ENCODE measurements around the gene ANO1.

The ANO1 gene

DNA sequence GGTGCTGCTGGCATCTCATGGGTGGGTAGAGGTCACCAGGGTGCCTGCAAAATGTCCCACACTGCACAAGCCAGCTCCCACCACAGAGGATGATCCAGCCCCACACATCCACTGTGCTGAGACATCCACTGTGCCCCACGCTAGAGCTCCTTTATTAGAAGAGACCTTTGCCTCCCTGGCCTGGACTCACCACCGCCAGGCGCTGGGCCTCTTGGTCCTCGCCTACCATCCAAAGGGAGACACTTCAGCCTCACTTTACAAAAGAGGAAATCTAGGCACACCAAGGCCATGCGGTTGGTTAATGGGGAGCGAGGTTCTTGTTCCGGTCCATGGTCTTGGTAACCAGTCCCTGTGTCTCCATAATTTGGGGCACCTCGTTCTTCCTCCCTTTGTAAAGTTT is 3.4 kb upstream of the ANO1 start:
- H3K79me2 ChIP-seq (ENCODE audit: insufficient read depth, low read length), result no peaks in the 10 kb centered on the region
- no peaks in the 10 kb centered on the region for H3K9me3 ChIP-seq (ENCODE audit: low read length)
- TF ChIP-seq, protein P1, sequence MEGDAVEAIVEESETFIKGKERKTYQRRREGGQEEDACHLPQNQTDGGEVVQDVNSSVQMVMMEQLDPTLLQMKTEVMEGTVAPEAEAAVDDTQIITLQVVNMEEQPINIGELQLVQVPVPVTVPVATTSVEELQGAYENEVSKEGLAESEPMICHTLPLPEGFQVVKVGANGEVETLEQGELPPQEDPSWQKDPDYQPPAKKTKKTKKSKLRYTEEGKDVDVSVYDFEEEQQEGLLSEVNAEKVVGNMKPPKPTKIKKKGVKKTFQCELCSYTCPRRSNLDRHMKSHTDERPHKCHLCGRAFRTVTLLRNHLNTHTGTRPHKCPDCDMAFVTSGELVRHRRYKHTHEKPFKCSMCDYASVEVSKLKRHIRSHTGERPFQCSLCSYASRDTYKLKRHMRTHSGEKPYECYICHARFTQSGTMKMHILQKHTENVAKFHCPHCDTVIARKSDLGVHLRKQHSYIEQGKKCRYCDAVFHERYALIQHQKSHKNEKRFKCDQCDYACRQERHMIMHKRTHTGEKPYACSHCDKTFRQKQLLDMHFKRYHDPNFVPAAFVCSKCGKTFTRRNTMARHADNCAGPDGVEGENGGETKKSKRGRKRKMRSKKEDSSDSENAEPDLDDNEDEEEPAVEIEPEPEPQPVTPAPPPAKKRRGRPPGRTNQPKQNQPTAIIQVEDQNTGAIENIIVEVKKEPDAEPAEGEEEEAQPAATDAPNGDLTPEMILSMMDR (IDR thresholded peaks at IDR 0.05; ENCODE audit: low read length), result no peak
- TF ChIP-seq EZH2 (IDR thresholded peaks at IDR 0.05; ENCODE audit: borderline replicate concordance, low read length), result no peak
- H3K9ac ChIP-seq (ENCODE audit: low read length), result no peak overlapping the region
- H2AFZ ChIP-seq (ENCODE audit: low read length), result no peak overlapping the region
- H4K20me1 ChIP-seq (ENCODE audit: insufficient read depth, low read length), result no peaks in the 10 kb centered on the region
- H3K4me1 ChIP-seq (ENCODE audit: insufficient read depth, low read length, severe bottlenecking), result no peaks in the 10 kb centered on the region
- H3K4me2 ChIP-seq (ENCODE audit: low read length), result no peak overlapping the region
- no peaks in the 10 kb centered on the region for H3K36me3 ChIP-seq (ENCODE audit: insufficient read depth, low read length)
- no peaks in the 10 kb centered on the region for H3F3A ChIP-seq (ENCODE audit: insufficient read depth, low read length)
- no peaks in the 10 kb centered on the region for H3K27me3 ChIP-seq (ENCODE audit: insufficient read depth, low read length)
- H3K27ac ChIP-seq (ENCODE audit: low read depth, low read length, poor library complexity, severe bottlenecking), result no peak overlapping the region
- H3K4me3 ChIP-seq (ENCODE audit: low read depth, low read length, poor library complexity, severe bottlenecking), result no peak overlapping the region
- H3K9me2 ChIP-seq (ENCODE audit: low read depth, low read length), result no peaks in the 10 kb centered on the region

DNA sequence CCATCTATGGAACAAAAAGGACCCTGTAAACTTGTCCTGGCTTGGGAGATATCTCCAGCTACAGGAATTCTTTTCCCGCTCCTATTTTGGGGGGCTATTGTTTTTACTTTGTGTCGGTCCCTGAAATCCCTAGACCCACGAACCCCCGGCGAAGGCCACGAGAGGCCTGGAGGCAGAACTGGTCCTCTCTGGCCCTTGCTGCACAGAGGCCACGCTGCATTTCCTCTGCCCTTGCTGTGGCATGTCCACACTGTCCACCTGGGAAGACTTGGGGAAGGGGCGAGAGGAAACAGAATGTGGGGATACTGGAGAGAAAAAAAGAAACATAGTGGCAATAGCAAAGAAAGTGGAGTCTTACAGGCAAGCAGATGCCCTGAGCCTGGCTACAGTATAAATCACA is 2.3 kb upstream of the ANO1 start:
- no peaks in the 10 kb centered on the region for H3K36me3 ChIP-seq (ENCODE audit: insufficient read depth, low read length)
- H2AFZ ChIP-seq (ENCODE audit: low read length), result no peak overlapping the region
- no peaks in the 10 kb centered on the region for H3K4me1 ChIP-seq (ENCODE audit: insufficient read depth, low read length, severe bottlenecking)
- no peak overlapping the region for H3K4me3 ChIP-seq (ENCODE audit: low read depth, low read length, poor library complexity, severe bottlenecking)
- H3K4me2 ChIP-seq (ENCODE audit: low read length), result no peak overlapping the region
- H3K27me3 ChIP-seq (ENCODE audit: insufficient read depth, low read length), result no peaks in the 10 kb centered on the region
- H3F3A ChIP-seq (ENCODE audit: insufficient read depth, low read length), result no peaks in the 10 kb centered on the region
- TF ChIP-seq, protein P1 (IDR thresholded peaks at IDR 0.05; ENCODE audit: low read length), result no peak
- no peak for TF ChIP-seq EZH2 (IDR thresholded peaks at IDR 0.05; ENCODE audit: borderline replicate concordance, low read length)
- no peaks in the 10 kb centered on the region for H3K9me2 ChIP-seq (ENCODE audit: low read depth, low read length)
- H3K27ac ChIP-seq (ENCODE audit: low read depth, low read length, poor library complexity, severe bottlenecking), result no peak overlapping the region
- no peaks in the 10 kb centered on the region for H3K9me3 ChIP-seq (ENCODE audit: low read length)
- H3K79me2 ChIP-seq (ENCODE audit: insufficient read depth, low read length), result no peaks in the 10 kb centered on the region
- no peak overlapping the region for H3K9ac ChIP-seq (ENCODE audit: low read length)
- H4K20me1 ChIP-seq (ENCODE audit: insufficient read depth, low read length), result no peaks in the 10 kb centered on the region

DNA sequence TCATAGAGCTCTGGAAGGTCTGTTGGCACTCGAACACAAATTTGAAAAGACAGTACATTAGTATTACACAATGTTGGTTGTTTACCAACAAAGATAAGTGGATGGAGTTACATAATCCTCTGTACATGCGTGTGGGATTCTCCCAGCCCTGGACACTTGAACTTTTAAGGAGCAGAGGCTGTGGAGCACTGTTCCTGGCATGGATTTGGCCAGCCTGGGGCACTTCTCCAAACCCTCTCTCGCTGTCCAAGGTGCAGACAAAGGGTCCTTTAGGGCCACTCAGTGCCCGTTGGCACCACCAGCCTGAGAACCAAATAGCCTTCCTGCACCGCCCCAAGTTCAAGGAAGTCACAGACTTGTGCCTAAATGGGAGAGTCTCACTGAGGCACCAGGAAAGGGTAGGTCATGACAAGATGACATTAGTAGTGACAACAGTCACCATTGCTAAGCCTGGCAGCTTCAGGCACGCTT is 1.6 kb upstream of the ANO1 start:
- Histone ChIP-seq H3K4me2 (ENCODE audit: low read length) (no peak overlapping the region), H3K9ac (ENCODE audit: low read length) (no peak overlapping the region), H3K36me3 (ENCODE audit: insufficient read depth, low read length) (no peaks in the 10 kb centered on the region), H3K27me3 (ENCODE audit: insufficient read depth, low read length) (no peaks in the 10 kb centered on the region), H3F3A (ENCODE audit: insufficient read depth, low read length) (no peaks in the 10 kb centered on the region), H3K9me3 (ENCODE audit: low read length) (no peaks in the 10 kb centered on the region), H3K9me2 (ENCODE audit: low read depth, low read length) (no peaks in the 10 kb centered on the region), H3K79me2 (ENCODE audit: insufficient read depth, low read length) (no peaks in the 10 kb centered on the region), H3K27ac (ENCODE audit: low read depth, low read length, poor library complexity, severe bottlenecking) (no peak overlapping the region), H4K20me1 (ENCODE audit: insufficient read depth, low read length) (no peaks in the 10 kb centered on the region), H3K4me1 (ENCODE audit: insufficient read depth, low read length, severe bottlenecking) (no peaks in the 10 kb centered on the region), H2AFZ (ENCODE audit: low read length) (no peak overlapping the region), H3K4me3 (ENCODE audit: low read depth, low read length, poor library complexity, severe bottlenecking) (no peak overlapping the region)
- TF ChIP-seq, protein P1 (IDR thresholded peaks at IDR 0.05; ENCODE audit: low read length), result no peak
- no peak for TF ChIP-seq EZH2 (IDR thresholded peaks at IDR 0.05; ENCODE audit: borderline replicate concordance, low read length)
